ENCODE measurements around the gene PARP14. TPM values are rescaled to one million over a fixed set of nuclear protein-coding genes. Genes with fewer than 3 reads are reported as not detected.

PARP14 gene
- total RNA-seq, 2 donors from 2014 or later = 31.6 to 31.9 TPM

- Histone ChIP-seq H3K4me3 (no peak overlapping the region), H3K9me3 (no peaks in the 10 kb centered on the region), H3K4me1 (peaks cover 54% of the 10 kb centered on the region), H3K27me3 (no peaks in the 10 kb centered on the region), H3K27ac (peak overlapping the region; percentile 59 to 84 (median 78)), H3K36me3 (replicated peaks in 1 of 2; ENCODE audit: insufficient read depth in 1 of 2, low read depth in 2 of 2) (no peaks in the 10 kb centered on the region)
- ATAC-seq (peak; percentile 94), DNase-seq (peak; percentile 39 to 60 (median 51))
- intact Hi-C loops (cut with DNase I) = no loop called here
- 64% methylated on average over 3 of the region's 3 CpGs for WGBS, 2 donors
- TF ChIP-seq POLR2A (IDR thresholded peaks at IDR 0.05) = peak in 2 of 3 donors; percentile 6 to 45
- TF ChIP-seq, protein P1, sequence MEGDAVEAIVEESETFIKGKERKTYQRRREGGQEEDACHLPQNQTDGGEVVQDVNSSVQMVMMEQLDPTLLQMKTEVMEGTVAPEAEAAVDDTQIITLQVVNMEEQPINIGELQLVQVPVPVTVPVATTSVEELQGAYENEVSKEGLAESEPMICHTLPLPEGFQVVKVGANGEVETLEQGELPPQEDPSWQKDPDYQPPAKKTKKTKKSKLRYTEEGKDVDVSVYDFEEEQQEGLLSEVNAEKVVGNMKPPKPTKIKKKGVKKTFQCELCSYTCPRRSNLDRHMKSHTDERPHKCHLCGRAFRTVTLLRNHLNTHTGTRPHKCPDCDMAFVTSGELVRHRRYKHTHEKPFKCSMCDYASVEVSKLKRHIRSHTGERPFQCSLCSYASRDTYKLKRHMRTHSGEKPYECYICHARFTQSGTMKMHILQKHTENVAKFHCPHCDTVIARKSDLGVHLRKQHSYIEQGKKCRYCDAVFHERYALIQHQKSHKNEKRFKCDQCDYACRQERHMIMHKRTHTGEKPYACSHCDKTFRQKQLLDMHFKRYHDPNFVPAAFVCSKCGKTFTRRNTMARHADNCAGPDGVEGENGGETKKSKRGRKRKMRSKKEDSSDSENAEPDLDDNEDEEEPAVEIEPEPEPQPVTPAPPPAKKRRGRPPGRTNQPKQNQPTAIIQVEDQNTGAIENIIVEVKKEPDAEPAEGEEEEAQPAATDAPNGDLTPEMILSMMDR (IDR thresholded peaks at IDR 0.05) = no peak
These were observed 80.0 kb downstream of the PARP14 start for GRCh38 chr3:122760453-122761271.

GRCh38 chr3:122766430-122766829, 85.8 kb downstream of the PARP14 start:
- no peak for DNase-seq
- no peak overlapping the region for H3K27ac ChIP-seq

DNA sequence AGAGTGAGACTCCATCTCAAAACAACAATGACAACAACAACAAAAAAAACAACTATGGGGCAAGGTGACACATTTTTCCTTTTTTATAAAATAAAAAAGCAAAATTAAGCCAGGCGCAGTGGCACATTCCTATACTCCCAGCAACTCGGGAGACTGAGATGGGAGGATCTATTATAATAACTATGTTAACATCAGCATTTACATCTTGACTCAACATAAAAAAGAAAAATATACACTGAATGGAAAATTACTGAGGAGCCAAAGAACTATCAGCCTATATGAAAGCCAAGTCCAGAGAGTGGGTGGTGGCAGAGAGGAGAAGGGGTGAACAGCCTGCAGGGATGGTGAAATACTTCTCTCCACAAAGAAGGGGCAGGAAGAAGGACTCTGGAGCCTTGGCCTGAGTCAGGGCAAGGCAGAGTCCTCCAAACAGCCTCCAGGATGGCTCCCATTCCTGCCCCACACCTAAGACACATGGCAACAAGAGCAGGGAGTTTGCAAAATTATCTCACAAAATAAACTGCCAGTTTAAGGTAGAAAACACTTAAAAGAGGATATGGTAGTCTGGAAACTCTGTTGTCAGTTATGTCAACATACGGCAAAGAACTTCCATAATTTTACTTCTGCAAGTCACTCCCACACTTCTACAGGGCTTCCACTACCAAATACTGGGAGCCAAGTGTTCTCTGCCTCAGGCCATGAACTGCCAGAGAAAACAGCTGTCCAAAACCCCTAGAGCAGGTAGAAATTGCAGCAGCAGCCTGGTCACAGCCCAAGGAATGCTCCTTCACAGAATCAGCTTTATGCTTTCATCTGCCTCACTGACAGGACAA, 87.1 kb downstream of the PARP14 start:
- Histone ChIP-seq H3K4me3 (no peak overlapping the region), H3K27me3 (no peaks in the 10 kb centered on the region), H3K9me3 (no peaks in the 10 kb centered on the region), H3K27ac (peak overlapping the region in 1 of 4 donors; percentile 59), H3K4me1 (peaks cover 3% of the 10 kb centered on the region), H3K36me3 (replicated peaks in 1 of 2; ENCODE audit: insufficient read depth in 1 of 2, low read depth in 2 of 2) (no peaks in the 10 kb centered on the region)
- TF ChIP-seq, protein P1 (IDR thresholded peaks at IDR 0.05) = no peak
- no peak for TF ChIP-seq POLR2A (IDR thresholded peaks at IDR 0.05)
- ATAC-seq = no peak
- DNase-seq = no peak
- WGBS, 2 donors = 87 to 90% methylated on average over 3 of the region's 3 CpGs
- intact Hi-C loops (cut with DNase I) = no loop called here

More at GRCh38 chr3:122766430-122766829, 85.8 kb downstream of the PARP14 start:
- Histone ChIP-seq H3K9me3 (no peaks in the 10 kb centered on the region), H3K27me3 (no peaks in the 10 kb centered on the region), H3K4me1 (peaks cover 14% of the 10 kb centered on the region), H3K36me3 (replicated peaks in 1 of 2; ENCODE audit: insufficient read depth in 1 of 2, low read depth in 2 of 2) (no peaks in the 10 kb centered on the region), H3K4me3 (no peak overlapping the region)
- WGBS, 2 donors = 90 to 98% methylated on average over 3 of the region's 3 CpGs
- ATAC-seq = no peak
- intact Hi-C loops (cut with DNase I) = no loop called here
- TF ChIP-seq, protein P1 (IDR thresholded peaks at IDR 0.05) = no peak
- TF ChIP-seq POLR2A (IDR thresholded peaks at IDR 0.05) = no peak

DNA sequence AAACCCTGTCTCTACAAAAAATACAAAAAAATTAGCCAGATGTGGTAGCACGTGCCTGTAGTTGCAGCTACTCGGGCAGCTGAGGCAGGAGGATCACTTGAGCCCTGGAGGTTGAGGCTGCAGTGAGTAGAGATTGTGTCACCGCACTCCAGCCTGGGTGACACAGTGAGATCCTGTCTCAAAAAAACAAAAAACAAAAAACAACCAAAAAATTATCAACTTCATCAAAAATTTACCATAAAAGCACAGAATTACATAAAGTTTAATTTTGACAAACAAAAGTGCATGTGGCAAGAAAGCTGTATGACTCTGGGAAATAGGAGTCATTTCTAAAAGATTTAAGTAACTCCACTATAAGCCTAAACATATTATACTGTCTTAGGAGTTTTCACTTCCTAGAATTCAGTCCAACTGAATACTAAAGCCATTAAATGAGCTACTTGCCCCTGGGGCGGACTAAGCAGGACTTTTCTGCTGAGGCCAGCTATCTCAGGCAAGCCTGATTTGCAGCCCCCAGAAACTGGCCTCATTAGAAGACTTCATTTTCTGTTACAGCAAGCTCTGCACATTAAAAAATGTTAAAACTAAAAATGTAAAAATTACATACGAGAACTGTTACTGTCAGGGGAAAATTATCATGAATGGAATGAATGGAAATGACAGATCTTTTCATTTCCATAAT, 90.0 kb downstream of the PARP14 start:
- Histone ChIP-seq H3K4me1 (no peaks in the 10 kb centered on the region), H3K27me3 (no peaks in the 10 kb centered on the region), H3K36me3 (replicated peaks in 1 of 2; ENCODE audit: insufficient read depth in 1 of 2, low read depth in 2 of 2) (no peaks in the 10 kb centered on the region), H3K4me3 (no peak overlapping the region), H3K27ac (peak overlapping the region in 1 of 4 donors; percentile 36), H3K9me3 (no peaks in the 10 kb centered on the region)
- 87 to 90% methylated on average over 5 of the region's 5 CpGs for WGBS, 2 donors
- intact Hi-C loops (cut with DNase I) = no loop called here
- DNase-seq (no peak), ATAC-seq (no peak)
- no peak for TF ChIP-seq POLR2A (IDR thresholded peaks at IDR 0.05)
- TF ChIP-seq, protein P1 (IDR thresholded peaks at IDR 0.05) = no peak
